Stimulated activated CD4-positive, alpha-beta T cell treated with anti-CD3 and anti-CD28 coated beads, TNF-alpha, amount 100 ng/mL, for 48 hours (primary cell): Measurements from ENCODE around the gene ACR.

Experiments
- DNase-seq, 3 donors: peaks; one replicate each; pipeline ENCODE4 v3.0.0-alpha.2; 2020; ENCODE audit warnings: low read depth in 3 of 3

The ACR gene

DNA sequence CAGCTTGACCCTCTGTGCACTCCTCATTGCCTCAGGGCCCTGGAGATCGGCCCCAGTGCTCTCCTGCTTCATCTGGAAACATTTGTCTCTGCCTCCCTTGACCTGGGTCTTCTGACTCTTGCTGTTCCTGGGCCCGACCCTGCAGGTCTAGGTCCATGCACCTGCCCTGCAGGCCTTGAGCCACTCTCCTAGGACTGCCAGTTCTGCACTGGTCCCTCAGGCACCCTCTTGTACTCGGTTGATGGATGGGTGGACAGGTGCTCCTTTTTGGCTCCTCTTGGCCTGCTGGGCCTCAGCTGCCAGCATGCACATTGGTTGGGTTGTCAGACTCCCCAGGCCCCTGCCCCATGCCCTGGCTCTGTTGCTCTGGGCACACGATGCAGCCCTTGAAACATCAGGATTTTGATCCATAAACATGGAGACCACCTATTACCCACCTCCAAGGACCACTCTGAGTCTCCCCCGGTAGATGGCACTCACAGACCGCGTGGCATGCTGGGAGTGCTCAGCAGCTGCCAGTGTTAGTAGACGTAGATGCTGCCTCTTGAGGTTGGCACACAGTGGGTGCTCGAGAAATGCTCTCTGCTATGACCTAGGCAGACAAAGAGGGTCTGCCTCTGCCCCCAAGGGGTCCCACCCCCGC, 20.2 kb upstream of the ACR start:
- DNase-seq, result no peak

DNA sequence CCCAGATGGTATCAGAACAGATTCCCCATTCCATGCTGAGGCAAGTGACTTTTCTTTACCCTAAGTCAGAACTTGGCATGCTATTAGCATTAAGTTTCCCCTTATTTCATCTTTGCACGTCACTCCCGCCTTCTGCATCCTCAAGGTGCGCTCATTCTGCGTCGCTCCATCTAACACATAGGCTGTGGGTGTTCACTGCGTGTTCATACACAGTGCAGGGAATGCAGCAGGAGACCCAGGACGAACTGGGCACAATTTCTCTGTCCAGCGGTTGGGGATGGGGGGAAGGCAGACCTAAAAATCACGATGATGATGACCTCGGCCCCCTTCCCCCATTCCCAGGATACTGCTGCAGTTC, 19.7 kb upstream of the ACR start:
- no peak for DNase-seq

- DNase-seq, result no peak
These were observed 18.1 kb upstream of the ACR start for GRCh38 chr22:50719814-50720300.

DNA sequence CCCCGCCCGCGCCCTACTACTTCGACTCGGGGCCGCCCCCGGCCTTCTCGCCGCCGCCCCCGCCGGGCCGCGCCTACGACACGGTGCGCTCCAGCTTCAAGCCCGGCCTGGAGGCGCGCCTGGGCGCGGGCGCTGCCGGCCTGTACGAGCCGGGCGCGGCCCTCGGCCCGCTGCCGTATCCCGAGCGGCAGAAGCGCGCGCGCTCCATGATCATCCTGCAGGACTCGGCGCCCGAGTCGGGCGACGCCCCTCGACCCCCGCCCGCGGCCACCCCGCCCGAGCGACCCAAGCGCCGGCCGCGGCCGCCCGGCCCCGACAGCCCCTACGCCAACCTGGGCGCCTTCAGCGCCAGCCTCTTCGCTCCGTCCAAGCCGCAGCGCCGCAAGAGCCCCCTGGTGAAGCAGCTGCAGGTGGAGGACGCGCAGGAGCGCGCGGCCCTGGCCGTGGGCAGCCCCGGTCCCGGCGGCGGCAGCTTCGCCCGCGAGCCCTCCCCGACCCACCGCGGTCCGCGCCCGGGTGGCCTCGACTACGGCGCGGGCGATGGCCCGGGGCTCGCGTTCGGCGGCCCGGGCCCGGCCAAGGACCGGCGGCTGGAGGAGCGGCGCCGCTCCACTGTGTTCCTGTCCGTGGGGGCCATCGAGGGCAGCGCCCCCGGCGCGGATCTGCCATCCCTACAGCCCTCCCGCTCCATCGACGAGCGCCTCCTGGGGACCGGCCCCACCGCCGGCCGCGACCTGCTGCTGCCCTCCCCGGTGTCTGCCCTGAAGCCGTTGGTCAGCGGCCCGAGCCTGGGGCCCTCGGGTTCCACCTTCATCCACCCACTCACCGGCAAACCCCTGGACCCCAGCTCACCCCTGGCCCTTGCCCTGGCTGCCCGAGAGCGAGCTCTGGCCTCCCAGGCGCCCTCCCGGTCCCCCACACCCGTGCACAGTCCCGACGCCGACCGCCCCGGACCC, 17.4 kb upstream of the ACR start:
- no peak for DNase-seq

GRCh38 chr22:50721257-50721844, 16.7 kb upstream of the ACR start:
- no peak for DNase-seq

- DNase-seq, result no peak
These were observed 15.8 kb upstream of the ACR start for GRCh38 chr22:50722048-50722701.

DNA sequence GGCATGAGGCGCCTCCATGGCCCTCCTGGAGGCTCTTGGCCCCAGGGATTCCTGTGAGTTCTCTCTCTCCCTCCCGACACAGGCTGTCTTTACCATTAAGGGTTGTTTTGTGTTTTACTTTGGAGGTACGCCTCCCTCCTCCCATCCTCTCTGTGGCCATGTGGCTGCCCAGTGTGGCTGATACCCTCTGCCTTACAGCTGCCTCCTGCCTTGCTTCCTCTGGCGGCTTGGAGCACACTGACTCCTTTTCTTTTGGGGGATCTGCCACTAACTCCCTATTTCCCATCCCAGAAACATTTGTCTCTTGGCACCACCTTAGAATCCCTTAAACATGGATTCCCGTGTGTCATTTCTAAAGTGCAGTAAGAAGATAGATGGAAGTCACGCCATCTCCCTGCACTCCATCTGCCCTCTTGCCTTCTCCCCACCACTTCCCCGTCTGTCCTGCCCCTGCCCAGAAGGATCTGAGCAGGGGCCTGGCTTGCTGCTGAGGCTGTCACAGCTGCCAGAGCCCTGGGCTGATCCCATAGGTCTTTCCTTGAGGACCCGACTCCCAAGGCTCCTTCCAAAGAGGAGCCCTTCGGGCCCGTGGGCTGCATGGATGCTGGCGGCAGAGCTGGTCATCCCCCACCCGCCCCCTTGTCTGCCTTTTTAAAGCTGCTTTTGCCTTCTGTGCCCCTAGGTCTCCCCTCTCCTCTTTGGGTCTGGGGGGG, 15.1 kb upstream of the ACR start:
- no peak for DNase-seq

GRCh38 chr22:50723991-50724390, 14.0 kb upstream of the ACR start:
- no peak for DNase-seq

- DNase-seq, result no peak
These were observed 13.4 kb upstream of the ACR start for GRCh38 chr22:50724616-50725015.

GRCh38 chr22:50725597-50725996, 12.4 kb upstream of the ACR start:
- DNase-seq, result no peak

GRCh38 chr22:50726643-50727340, 11.2 kb upstream of the ACR start:
- DNase-seq, result no peak

DNA sequence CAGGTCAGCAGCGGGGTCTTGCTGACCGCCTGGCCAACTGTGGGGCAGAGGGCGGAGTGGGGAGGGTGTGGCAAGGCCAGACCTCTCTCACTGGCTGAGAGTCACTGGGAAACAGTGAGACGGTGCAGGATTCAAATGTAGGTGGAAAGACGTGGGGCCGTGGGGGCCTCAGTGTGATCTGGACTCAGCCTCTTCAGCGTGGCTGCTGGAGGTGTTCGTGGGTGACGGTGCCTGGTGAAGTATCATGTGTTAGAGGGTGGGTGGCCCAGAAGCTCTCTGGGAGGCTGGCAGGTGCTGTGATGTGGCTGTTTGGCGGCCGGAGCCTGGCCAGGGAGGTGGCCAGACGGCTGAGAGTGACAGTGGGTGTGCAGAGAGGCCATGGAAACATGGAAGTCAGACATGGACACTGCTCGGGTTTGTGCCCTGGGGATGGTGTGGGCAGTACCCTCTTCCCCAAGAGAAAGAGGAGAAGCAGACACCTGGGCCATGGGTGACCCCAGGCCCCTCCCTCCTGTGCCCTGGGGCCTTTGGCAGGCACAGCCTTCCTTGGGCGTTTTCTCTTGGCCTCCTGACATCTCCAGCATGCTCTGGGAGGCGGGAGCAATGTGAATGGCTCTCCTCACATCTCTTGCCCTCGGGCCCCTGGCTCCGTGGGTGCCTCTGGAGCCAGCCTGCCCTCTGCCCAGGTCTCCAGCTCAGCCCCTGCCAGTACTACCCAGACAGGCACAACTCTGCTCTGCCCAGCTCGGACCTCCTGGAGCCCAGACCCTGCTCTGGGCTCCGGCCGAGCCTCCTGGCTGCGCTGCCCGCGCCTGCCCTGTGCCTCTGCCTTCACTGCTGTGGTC, 10.1 kb upstream of the ACR start:
- DNase-seq, result no peak

GRCh38 chr22:50728523-50728931, 9.5 kb upstream of the ACR start:
- no peak for DNase-seq

DNA sequence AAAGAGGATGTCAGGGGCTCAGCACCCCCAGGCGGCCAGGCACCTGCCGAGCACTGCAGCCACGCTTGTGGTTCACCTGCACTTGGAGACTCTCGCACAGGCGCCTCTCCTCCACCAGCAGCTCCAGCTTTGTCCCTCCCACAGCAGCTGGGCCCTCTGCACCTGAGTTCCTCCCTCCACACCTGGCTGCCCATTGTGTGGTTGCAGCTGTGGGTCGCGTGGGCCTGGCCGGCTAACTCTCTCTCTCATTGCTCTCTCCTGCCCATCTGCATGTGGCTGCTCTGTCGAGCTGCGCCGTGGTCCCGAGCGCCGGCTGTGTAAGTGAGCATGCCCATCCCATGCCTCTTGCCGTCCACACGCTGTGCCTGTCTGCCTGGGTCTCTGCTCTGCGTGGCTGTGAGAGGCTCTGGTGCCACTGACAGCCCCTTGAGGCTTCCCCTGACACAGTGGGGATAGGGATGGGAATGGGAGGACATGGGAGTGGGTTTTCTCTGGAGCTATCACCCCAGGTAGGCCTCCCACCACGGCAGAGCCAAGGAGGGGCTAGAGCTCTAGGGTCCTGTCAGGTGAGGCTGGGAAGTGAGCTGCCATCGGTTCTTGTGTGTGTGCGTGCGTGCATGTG, 8.5 kb upstream of the ACR start:
- no peak for DNase-seq

GRCh38 chr22:50730013-50730891, 7.8 kb upstream of the ACR start:
- no peak for DNase-seq

DNA sequence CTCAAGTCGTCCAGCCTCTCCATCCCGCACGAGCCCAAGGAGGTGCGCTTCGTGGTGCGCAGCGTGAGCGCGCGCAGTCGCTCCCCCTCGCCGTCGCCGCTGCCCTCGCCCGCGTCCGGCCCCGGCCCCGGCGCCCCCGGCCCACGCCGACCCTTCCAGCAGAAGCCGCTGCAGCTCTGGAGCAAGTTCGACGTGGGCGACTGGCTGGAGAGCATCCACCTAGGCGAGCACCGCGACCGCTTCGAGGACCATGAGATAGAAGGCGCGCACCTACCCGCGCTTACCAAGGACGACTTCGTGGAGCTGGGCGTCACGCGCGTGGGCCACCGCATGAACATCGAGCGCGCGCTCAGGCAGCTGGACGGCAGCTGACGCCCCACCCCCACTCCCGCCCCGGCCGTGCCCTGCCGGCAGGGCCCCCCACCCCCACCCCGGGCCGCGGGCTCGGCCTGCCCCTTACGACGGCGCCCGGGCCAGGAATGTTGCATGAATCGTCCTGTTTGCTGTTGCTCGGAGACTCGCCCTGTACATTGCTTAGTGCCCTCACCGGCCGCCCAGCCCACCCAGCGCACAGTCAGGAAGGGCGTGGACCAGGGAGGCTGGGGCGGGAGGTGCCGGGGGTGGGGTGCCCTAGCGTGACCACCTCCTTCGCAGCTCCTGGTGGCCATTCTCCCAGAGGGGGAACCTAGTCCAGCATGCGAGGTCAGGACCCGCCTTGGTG, 6.9 kb upstream of the ACR start:
- no peak for DNase-seq

- DNase-seq, result peak; percentile 27 to 38 (median 37)
These were observed 6.0 kb upstream of the ACR start for GRCh38 chr22:50731811-50732624.
